GM18502 (cell line): ENCODE measurements around the gene PHOSPHO2.

Experiments used
- ATAC-seq: cut with Tn5 transposase; IDR thresholded peaks from one replicate; pipeline ENCODE4 v1.9.1; 2021; ENCODE audit warnings: mild to moderate bottlenecking; ENCODE audit not compliant: unreplicated experiment, poor library complexity

Gene PHOSPHO2, protein sequence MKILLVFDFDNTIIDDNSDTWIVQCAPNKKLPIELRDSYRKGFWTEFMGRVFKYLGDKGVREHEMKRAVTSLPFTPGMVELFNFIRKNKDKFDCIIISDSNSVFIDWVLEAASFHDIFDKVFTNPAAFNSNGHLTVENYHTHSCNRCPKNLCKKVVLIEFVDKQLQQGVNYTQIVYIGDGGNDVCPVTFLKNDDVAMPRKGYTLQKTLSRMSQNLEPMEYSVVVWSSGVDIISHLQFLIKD

DNA sequence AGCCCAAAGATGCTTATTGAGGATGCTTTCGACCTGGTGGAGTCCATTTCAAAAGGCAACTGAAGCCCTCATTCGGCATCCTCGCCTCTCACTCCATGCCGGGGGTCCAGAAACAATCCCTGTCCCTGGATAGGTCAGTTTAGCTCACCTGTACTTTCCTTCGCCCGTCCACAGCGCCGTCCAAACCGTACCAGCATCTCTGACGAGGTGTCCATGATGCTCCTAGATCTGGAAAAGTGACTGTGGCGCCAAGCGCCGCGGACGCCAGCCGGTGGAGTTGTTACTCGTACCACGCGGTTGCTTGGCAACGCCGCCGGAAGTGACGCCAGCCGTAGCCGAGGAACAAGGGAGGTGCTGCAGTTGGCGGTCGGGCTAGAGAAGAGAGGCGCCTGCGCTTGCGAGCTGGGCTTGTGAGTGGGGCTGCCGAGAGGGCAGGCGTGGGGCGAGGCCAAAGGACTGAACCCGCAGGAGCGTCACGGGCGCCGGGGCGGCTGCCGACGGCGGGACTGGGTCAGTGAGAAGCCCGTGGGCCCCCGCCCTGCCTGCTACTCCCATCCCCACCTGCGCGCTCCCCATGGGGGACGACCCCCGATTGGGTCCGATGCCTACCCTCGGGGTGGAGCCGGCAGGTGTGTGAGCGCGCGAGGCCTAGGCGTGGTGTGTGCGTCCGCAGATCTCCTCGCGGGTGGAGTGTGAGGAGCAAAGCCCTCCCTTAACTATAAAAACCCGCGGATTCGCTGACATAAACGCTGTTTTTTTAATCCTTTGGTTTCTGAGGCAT is at the start of gene PHOSPHO2, which contains the start of gene CFAP210:
PHOSPHO2 (plus strand) TSS at position 357 of the 781 bp plus-strand sequence. CDS start 6,503 bp downstream, outside the sequence.
CFAP210 (minus strand) TSS at position 293 of the 781 bp plus-strand sequence; CDS start at position 215, 78 bp downstream.
- peak; percentile 99 for ATAC-seq

DNA sequence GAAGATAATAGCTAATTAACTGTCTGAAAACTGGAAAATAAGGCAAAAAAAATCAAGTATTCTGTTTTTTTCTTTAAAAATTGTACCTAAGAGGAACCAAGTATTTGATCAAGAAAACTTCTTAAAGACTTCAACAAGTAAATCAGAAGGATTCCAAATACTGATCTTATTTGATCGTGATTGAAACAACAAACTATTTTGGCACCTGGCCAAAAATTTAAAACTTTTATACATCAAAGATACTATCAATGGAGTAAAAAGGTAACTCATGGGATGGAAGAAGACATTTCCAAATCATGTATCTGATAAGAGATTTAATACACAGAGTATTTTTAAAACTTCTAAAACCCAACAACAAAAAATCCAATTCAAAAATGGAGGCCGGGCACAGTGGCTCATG is 46.8 kb upstream of the PHOSPHO2 start:
- no peak for ATAC-seq

DNA sequence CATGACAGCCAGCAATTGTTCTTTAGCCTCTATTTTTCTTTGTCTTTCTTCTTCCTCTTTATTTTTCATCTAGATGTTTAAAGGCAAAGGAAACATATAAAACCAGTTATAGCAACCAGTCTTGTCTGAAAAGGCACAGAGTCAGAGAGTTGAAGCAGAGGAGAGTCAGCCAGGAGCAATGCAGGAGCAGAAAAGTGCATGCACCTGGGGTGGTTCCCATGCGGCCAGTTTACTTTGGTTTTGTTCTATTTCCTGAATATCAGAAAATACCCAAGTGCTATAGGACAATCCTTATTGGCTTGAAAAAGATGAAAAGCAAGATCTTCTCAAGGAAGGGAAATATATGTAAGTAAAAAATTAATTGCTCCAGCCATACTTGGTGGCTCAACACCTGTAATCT is 45.0 kb upstream of the PHOSPHO2 start:
- ATAC-seq = no peak

DNA sequence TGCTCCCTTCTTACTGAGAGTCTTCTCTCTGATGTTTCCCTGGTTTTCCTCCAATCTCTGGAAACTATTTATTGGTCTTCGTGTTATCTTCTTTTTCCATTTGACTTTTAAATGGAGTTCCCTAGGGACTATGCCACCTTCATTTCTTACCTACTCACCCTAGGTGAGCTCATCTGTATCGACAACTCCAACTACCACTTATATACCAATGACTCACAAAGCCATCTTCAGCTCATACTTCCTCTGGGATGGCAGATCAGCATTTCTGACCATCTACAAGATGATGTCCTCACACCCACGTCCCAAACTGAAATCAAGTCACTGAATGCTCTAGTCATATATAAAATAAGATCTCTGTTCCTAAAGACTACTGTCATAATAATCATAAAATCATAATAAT is 40.6 kb upstream of the PHOSPHO2 start:
- no peak for ATAC-seq

DNA sequence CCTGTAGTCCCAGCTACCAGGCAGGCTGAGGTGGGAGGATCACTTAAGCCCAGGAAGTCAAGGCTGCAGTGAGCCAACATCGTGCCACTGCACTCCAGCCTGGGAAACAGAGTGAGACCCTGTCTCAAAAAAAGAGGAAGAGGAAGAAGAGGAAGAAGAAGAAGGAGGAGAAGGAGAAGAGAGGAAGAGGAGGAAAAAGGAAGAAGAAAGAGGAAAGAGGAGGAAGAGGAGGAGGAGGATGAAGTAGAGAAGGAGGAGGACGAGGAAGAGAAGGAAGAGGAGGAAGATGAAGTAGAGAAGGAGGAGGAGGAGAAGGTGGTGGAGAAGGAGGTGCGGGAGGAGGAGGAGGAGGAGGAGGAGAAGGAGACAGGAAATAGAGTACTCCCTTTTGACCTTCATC is 38.1 kb upstream of the PHOSPHO2 start:
- ATAC-seq = no peak

DNA sequence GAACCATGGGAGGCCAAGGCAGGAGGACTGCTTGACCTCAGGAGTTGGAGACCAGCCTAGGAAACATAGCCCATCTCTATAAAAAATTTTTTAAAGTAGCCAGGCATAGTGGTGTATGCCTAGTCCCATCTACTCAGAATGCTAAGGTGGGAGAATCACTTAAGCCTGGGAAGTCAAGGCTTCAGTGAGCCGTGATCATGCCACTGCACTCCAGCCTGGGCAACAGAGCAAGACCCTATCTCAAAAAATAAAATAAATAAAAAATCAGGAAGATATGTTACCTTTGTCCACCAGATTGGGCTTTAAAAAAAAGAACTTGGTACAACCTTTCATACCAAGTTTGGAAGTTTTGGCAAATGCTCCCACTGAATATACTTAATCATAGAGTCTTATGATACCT is 35.4 kb upstream of the PHOSPHO2 start:
- no peak for ATAC-seq

DNA sequence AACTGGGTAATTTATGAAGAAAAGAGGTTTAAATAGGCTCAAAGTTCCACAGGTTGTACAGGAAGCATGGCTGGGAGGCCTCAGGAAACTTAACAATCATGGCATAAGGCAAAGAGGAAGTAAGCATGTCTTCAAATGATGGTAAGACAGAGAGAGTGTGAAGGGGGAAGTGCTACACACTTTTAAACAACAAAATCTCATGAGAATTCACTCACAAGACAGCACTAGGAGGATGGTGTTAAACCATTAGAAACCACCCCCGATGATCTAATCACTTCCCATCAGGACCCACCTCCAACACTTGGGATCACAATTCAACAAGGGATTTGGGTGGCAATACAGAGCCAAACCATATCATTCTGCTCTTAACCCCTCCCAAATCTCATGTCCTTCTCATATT is 34.9 kb upstream of the PHOSPHO2 start:
- ATAC-seq = peak; percentile 45

DNA sequence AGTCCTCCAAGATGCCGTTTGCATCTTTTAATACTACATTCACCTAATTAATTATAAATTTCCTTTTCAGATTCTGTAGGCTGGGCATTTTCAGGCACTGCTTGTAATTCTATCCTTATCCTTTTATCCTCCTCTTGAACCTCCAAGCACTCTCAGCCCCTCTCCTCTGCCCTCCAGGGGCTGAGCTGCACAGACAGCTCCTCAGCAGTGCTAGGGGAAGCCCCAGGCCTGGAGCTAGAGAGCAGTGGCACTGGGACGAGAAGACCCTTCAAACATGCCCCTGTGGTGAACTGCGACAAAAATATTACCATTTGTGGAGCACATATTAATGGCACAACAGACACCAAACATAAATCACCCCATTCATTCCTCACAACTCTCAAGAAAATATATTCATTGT is 33.0 kb upstream of the PHOSPHO2 start:
- no peak for ATAC-seq

DNA sequence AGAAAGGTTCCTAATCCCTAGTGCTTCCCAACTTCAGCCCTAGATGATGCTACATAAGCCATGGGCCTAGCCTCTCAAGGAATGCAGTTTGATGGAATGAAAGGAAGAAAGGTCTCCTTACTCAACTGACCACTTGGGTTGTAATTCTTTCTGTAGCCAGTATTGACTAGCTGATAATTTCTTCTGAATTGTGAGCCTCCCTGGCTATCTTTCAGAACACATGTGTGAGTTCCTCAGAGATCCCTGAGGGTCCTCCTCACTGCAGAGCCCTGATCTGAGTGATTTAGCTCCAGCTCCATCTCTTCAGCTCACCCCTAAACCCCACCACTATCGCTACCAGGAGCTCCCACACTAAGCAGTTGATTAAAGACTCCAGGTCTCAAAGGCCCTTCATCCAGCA is 31.5 kb upstream of the PHOSPHO2 start:
- ATAC-seq = no peak

DNA sequence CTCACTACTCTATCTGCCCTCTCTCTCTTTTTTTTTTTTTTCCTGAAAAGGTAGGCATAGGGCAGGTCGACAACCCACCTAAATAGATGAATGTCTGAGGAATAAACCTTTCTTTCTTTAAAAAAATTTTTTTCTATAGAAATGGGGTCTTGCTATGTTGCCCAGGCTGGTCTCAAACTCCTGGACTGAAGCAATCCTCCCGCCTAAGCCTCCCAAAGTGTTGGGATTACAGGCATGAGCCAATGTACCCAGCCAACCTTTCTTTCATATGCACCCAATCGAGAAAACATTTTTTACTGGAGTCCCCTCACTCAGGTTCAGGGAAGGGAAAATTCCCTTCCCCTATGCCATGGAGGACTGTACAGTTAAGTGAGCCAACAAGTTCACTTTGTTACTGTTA is 31.0 kb upstream of the PHOSPHO2 start:
- no peak for ATAC-seq

DNA sequence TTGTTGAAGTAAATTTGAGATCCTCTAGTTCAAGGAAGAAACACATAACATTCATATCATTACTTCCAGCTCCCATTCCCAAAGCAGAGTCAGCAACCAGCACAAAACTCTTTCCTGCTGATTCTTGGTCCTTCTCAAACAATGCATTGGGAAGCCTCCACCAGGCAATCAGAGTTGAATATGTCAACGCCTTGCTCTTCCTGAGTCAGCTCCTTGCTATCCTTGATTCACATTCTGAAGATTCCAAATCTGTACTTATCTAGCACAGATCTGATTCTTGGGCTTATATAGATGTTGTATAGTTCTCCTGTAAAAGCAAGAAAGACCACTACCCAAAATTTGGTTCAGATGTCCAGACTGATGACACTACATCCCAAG is 29.7 kb upstream of the PHOSPHO2 start:
- ATAC-seq = no peak

DNA sequence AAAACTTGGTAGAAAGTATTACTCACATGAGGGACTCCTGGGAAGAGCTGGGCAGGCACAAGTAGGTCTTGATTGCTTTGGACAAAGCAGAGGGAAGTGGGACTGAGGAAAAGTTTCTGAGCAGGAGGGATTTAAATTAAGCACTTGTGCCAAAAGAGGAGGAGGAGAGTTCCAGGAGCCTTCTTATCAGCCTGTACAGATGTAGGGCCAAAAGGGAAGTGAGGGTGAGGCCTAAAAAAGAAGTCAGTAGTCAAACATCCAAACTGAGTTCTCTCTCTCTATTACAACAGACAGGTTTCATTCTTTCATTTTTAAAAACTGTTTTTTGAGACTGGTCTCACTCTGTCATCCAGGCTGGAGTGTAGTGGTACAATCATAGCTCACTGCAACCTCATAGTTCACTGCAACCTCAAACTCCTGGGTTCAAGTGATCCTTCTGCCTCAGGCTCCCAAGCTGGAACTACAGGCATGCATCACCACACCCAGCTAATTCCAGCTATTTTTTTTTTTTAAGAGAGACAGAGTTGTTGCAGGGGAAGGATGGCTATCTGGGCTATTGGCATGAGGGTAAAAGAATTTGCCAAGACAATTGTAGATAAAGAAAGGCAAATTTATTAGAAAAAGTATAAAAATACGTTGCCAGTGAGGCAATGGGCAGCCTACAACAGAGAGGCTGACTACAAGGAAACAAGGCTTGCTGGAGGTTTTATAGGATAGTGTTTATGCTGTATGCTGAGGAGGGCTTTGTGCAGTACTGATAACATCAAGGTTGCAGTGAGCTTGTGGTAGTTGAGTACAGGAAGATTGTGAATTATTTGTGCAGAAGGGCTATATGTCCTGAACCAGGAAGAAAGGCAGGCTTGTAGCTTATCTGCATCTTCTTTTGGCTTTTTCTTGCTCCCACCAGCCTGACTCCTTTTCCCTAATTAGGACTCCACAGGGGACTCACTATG is 29.0 kb upstream of the PHOSPHO2 start:
- ATAC-seq = no peak

DNA sequence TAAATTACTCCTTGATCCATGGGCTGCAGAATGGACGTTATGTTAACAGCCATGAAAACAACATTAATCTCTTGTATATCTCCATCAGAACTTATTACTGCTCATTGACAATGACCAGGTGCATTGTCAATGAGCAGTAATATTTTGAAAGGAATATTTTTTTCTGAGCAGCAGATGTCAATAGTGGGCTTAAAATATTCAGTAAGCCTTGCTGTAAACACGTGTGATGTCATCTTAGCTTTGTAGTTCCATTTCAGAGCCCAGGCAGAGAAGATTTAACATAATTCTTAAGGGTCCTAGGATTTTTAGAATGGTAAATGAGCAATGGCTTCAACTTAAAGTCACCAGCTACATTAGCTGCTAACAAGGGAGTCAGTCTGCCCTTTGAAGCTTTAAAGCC is 26.7 kb upstream of the PHOSPHO2 start:
- ATAC-seq = no peak

DNA sequence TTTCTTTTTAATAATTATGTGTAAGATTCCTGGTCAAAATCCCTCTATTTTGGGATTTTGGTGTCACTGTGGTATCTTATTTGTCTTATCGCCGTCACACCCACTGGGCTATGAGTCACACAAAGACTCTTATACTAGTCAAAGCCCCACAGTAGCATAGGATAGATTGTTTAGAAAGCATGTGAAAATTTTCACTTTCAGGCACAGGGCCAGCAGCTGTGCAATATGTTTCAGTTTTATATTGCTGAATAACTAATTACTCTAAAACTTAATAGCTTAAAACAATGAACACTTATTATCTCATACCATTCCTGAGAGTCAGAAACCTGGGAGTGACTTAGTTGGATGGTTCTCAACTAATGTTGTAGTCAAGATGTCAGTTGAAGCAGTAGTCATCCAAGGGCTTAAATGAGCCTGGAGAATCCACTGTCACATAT is 24.0 kb upstream of the PHOSPHO2 start:
- ATAC-seq = no peak

DNA sequence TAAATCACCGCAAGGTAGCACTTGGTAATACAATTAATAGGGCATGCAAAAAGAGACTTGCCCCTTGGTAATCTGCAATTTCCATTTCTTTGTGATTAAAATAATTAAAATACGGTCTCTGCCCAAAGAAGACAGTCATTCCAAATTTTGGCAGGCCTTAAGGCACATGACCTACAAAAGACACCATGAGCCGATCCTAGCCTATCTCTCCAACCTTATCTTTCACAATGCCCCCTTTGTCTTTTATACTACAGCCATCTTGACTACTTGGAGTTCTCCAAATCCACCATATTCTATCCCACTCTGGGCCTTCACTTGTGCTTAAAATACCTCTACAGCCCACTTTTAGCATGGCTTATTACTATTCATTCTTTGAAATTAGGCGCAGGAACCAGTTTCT is 23.3 kb upstream of the PHOSPHO2 start:
- no peak for ATAC-seq

DNA sequence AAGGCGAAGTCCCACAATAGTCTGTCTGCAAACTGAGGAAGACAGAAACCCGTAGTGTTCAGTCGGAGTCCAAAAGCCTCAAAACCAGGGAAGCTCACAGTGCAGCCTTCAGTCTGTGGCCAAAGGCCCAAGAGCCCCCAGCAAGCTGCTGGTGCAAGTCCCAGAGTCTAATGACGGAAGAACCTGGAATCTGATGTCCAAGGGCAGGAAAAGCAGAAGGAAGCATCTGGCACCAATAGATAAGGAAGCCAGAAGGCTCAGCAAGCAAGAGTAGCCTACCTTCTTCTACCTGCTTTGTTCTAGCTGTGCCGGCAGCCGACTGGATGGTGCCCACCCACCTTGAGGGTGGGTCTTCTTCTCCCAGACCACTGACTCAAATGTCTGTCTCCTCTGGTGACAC is 21.9 kb upstream of the PHOSPHO2 start:
- no peak for ATAC-seq

DNA sequence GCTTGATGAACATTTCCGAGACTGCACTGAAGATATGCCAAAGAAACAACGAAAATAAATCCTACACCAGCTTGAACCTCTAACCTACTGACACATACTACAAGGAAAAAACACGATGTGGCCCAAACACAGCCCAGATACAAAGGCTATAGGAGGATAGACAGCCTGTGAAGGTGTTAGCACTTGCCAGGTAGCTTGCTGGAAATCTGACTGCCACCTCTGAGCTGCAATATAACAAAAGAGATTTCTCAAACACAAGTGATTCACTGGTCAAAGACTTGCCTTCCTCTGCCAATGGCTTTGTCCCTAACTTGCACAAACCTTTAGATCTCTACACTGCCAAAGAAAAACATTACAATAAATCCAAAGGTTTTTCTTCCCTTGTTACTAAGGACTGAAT is 21.2 kb upstream of the PHOSPHO2 start:
- no peak for ATAC-seq

DNA sequence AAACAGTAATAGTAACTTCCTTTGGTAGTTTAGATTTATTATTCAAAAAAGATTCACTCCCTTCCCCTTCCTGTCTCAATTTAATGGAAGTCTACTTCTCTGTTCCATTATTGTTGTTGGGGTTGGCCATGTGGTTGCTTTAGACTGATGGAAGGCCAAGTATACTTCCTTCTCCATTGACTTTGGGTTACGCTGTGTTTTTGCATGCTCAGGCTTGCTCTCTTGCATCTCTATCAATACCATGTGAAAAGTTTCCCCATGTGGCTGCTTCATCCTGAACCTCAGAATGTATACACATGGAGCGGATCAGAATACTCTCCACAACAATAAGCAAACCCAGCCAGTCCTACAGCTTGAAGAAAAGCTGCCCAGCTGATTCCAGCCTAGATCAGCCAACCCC is 20.3 kb upstream of the PHOSPHO2 start:
- no peak for ATAC-seq

DNA sequence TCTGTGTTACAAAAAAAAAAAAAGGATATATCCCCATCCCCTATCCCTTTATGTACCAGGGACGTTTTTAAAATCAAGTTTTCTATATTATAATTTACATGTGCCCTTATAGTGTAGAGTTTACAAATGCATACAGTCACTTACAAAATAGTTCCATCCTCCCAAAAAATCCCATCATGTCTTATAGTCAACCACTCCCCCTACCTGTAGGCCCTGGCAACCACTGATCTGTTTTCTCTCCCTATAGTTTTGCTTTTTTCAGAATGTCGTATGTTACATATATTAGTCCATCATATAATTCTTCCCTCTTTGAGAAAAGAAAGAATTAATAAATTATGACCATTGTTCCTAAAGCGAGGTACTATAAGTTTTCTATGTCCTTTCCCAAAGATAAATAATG is 17.9 kb upstream of the PHOSPHO2 start:
- ATAC-seq = no peak

DNA sequence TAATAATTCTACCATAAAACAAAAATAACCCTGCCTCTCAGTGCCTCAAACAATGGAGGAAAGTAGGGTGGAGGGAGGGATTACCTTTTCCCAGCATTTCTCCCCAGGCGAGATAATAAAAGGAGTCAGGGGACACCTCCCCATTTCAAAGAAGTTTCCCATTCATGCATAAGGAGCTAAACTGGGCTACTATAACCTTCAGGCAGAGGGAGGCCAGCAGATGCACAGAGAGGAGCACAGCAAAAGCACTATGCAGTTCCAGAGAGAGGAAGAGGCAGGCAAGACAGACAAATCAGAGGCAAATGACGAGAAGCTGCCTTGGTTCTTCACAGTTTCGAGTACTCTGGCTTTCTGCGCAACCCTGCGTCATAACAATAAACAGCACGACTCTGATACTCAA is 17.4 kb upstream of the PHOSPHO2 start:
- no peak for ATAC-seq

DNA sequence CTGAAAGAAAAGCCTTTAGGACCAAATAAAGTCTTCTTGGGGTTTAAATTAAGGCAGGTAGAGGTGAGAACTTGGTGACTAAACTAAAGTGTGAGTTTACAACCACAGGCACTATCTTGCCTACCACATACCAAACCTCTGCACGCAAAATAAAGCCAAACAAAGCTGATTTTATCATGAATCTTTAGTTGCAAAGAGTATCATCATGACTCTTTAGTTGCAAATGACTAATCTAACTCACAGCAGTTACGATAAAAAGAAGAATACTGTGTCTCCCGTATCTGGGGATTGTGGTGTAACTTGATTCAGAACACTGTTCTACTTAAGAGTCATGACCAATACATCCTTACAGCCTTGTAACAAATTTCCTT is 11.2 kb upstream of the PHOSPHO2 start:
- ATAC-seq = no peak
